ENCODE results near the gene CADM1. TPM values are rescaled to one million over a fixed set of nuclear protein-coding genes. Genes with fewer than 3 reads are reported as not detected.

CADM1 gene
- total and polyA plus RNA-seq, 10 of the 15 experiments (the other 5 are each of a cell fraction or from before 2014, with no cell fraction given), result 0.03 to 0.48 (median 0.15) TPM; not detected in 3

GRCh38 chr11:115473167-115473566, 31.0 kb downstream of the CADM1 start:
- DNase-seq (ENCODE audit: low read depth, low spot score), result no peak
- ChIA-PET RAD21 (ENCODE audit: unreplicated experiment) (no interaction called here), CTCF (no interaction called here), SMC1A (ENCODE audit: uncharacterized antibody, unreplicated experiment) (interaction anchor here (0.9 kb wide), 1 partner anchor 207 kb away, joined by 3 read pairs; no protein-coding TSS in a partner anchor), POLR2A (no interaction called here)
- Histone ChIP-seq H3K4me1 (ENCODE audit: control insufficient read depth, insufficient read depth, low read length) (peaks cover 6% of the 10 kb centered on the region), H2AFZ (ENCODE audit: control insufficient read depth, low read depth, low read length) (no peak overlapping the region), H4K20me1 (ENCODE audit: control insufficient read depth, insufficient read depth) (no peaks in the 10 kb centered on the region), H3K79me2 (ENCODE audit: control insufficient read depth, insufficient read depth, low read length) (no peaks in the 10 kb centered on the region), H3K9me3 (replicated peaks; ENCODE audit: control insufficient read depth, insufficient read depth, low read length) (no peaks in the 10 kb centered on the region), H3K27ac (ENCODE audit: control insufficient read depth, insufficient read depth) (no peak overlapping the region), H3K4me3 (no peak overlapping the region), H3K9ac (ENCODE audit: control insufficient read depth, insufficient read depth, low read length) (no peak overlapping the region), H3K27me3 (replicated peaks in 1 of 2; ENCODE audit: control insufficient read depth in 2 of 2, insufficient read depth in 2 of 2, low read length in 1 of 2) (peaks cover 0 to 5% of the 10 kb centered on the region in 2 experiments; a peak in 1 of 4 replicates), H3K4me2 (ENCODE audit: control insufficient read depth, insufficient read depth) (no peak overlapping the region), H3K36me3 (ENCODE audit: control insufficient read depth in 2 of 2, insufficient read depth in 2 of 2, low read length in 1 of 2) (no peaks in the 10 kb centered on the region)
- BruUV-seq (replicated peaks), result no TSS peak
- 56% methylated on average over 8 of the region's 8 CpGs for WGBS (ENCODE audit: insufficient coverage, insufficient replicate concordance, low lambda C conversion rate, missing lambda C conversion rate)
- intact Hi-C loops (cut with micrococcal nuclease; ENCODE audit: unreplicated experiment), result no loop called here
- no peak for FAIRE-seq
- no peak for ATAC-seq
- in situ Hi-C loops (cut with MboI), result no loop called here
- TF ChIP-seq RB1 (IDR thresholded peaks at IDR 0.05; ENCODE audit: borderline replicate concordance) (no peak), MTA2 (IDR thresholded peaks at IDR 0.05; ENCODE audit: low read depth) (no peak), RFX5 (IDR thresholded peaks at IDR 0.05; ENCODE audit: low read depth, low read length) (no peak), LARP7 (IDR thresholded peaks at IDR 0.05) (no peak), RBBP5 (conservative IDR thresholded peaks at IDR 0.05) (no peak), REST (IDR thresholded peaks at IDR 0.05; ENCODE audit: low read depth, low read length) (no peak), PRDM15 (CRISPR knock-in tag; IDR thresholded peaks at IDR 0.05) (no peak), NFIC (IDR thresholded peaks at IDR 0.05; ENCODE audit: low read depth, low read length) (no peak), ZBED1 (IDR thresholded peaks at IDR 0.05; ENCODE audit: borderline replicate concordance) (no peak), EZH2 (IDR thresholded peaks at IDR 0.05; ENCODE audit: borderline replicate concordance, control insufficient read depth, low read depth, low read length) (no peak)
- TF ChIP-seq, protein P1, sequence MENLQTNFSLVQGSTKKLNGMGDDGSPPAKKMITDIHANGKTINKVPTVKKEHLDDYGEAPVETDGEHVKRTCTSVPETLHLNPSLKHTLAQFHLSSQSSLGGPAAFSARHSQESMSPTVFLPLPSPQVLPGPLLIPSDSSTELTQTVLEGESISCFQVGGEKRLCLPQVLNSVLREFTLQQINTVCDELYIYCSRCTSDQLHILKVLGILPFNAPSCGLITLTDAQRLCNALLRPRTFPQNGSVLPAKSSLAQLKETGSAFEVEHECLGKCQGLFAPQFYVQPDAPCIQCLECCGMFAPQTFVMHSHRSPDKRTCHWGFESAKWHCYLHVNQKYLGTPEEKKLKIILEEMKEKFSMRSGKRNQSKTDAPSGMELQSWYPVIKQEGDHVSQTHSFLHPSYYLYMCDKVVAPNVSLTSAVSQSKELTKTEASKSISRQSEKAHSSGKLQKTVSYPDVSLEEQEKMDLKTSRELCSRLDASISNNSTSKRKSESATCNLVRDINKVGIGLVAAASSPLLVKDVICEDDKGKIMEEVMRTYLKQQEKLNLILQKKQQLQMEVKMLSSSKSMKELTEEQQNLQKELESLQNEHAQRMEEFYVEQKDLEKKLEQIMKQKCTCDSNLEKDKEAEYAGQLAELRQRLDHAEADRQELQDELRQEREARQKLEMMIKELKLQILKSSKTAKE (IDR thresholded peaks at IDR 0.05; ENCODE audit: low read depth, poor library complexity, severe bottlenecking), result no peak
